ENCODE results near the gene SND1. TPM values are rescaled to one million over a fixed set of nuclear protein-coding genes. Genes with fewer than 3 reads are reported as not detected.
A peak's percentile ranks its signal among the peaks of the same experiment; 100 is the strongest.

Gene SND1
- total RNA-seq, 2 donors from 2014 or later: 146 to 155 TPM

GRCh38 chr7:128005759-128006159 lies 353.8 kb downstream of the SND1 start:
- no peak for ATAC-seq

GRCh38 chr7:128006550-128007302 lies 354.7 kb downstream of the SND1 start:
- no peak overlapping the region for H3K27ac ChIP-seq
- no peak overlapping the region for H3K4me3 ChIP-seq
- TF ChIP-seq CTCF (IDR thresholded peaks at IDR 0.05): no peak
- no peak for TF ChIP-seq POLR2A (IDR thresholded peaks at IDR 0.05)
- H3K4me1 ChIP-seq: peaks cover 81% of the 10 kb centered on the region
- no peaks in the 10 kb centered on the region for H3K9me3 ChIP-seq
- peak in 2 of 4 donors; percentile 29 to 34 for DNase-seq
- H3K36me3 ChIP-seq (replicated peaks in 1 of 2; ENCODE audit: insufficient read depth in 1 of 2, low read depth in 2 of 2): no peaks in the 10 kb centered on the region
- 67 to 72% methylated on average over 6 to 8 of the region's 8 CpGs for WGBS, 2 donors
- no peak for ATAC-seq
- intact Hi-C loops (cut with DNase I): no loop called here
- H3K27me3 ChIP-seq: no peaks in the 10 kb centered on the region

More at GRCh38 chr7:128005759-128006159, 353.8 kb downstream of the SND1 start:
- Histone ChIP-seq H3K4me1 (peaks cover 74% of the 10 kb centered on the region), H3K27me3 (no peaks in the 10 kb centered on the region), H3K36me3 (replicated peaks in 1 of 2; ENCODE audit: insufficient read depth in 1 of 2, low read depth in 2 of 2) (no peaks in the 10 kb centered on the region), H3K4me3 (no peak overlapping the region), H3K9me3 (no peaks in the 10 kb centered on the region), H3K27ac (no peak overlapping the region)
- 40 to 47% methylated on average over 3 of the region's 3 CpGs for whole genome bisulfite sequencing, 2 donors
- intact Hi-C loops (cut with DNase I): no loop called here
- TF ChIP-seq POLR2A (IDR thresholded peaks at IDR 0.05): no peak
- DNase-seq: no peak

- intact Hi-C loops (cut with DNase I): no loop called here
- no peak overlapping the region for H3K4me3 ChIP-seq
- DNase-seq (no peak), ATAC-seq (no peak)
- H3K27me3 ChIP-seq: no peaks in the 10 kb centered on the region
- H3K27ac ChIP-seq: no peak overlapping the region
- 32 to 43% methylated on average over 3 of the region's 3 CpGs for WGBS, 2 donors
- peaks cover 0 to 1% of the 10 kb centered on the region in 2 donors for H3K36me3 ChIP-seq (replicated peaks in 1 of 2; ENCODE audit: insufficient read depth in 1 of 2, low read depth in 2 of 2)
- peaks cover 80% of the 10 kb centered on the region for H3K4me1 ChIP-seq
- no peak for TF ChIP-seq POLR2A (IDR thresholded peaks at IDR 0.05)
- no peak for TF ChIP-seq CTCF (IDR thresholded peaks at IDR 0.05)
- H3K9me3 ChIP-seq: no peaks in the 10 kb centered on the region
Measured at GRCh38 chr7:128007303-128007680, 355.3 kb downstream of the SND1 start.

GRCh38 chr7:128008141-128008540 lies 356.1 kb downstream of the SND1 start:
- no peak for ATAC-seq
- Histone ChIP-seq H3K4me3 (no peak overlapping the region), H3K27me3 (no peaks in the 10 kb centered on the region), H3K4me1 (peaks cover 74% of the 10 kb centered on the region), H3K9me3 (no peaks in the 10 kb centered on the region), H3K27ac (no peak overlapping the region), H3K36me3 (replicated peaks in 1 of 2; ENCODE audit: insufficient read depth in 1 of 2, low read depth in 2 of 2) (peaks cover 0 to 3% of the 10 kb centered on the region in 2 donors)
- DNase-seq: no peak
- intact Hi-C loops (cut with DNase I): no loop called here
- 56 to 59% methylated on average over 5 of the region's 5 CpGs for WGBS, 2 donors
- no peak for TF ChIP-seq POLR2A (IDR thresholded peaks at IDR 0.05)
- TF ChIP-seq CTCF (IDR thresholded peaks at IDR 0.05): no peak

- TF ChIP-seq POLR2A (IDR thresholded peaks at IDR 0.05): no peak
- TF ChIP-seq CTCF (IDR thresholded peaks at IDR 0.05): no peak
- WGBS, 2 donors: 94 to 95% methylated on average over 2 of the region's 2 CpGs
- H3K4me1 ChIP-seq: peaks cover 74% of the 10 kb centered on the region
Measured at GRCh38 chr7:128008744-128009143, 356.8 kb downstream of the SND1 start.

More at GRCh38 chr7:128008744-128009143, 356.8 kb downstream of the SND1 start:
- H3K27me3 ChIP-seq: no peaks in the 10 kb centered on the region
- no peak for DNase-seq
- H3K36me3 ChIP-seq (replicated peaks in 1 of 2; ENCODE audit: insufficient read depth in 1 of 2, low read depth in 2 of 2): peaks cover 0 to 3% of the 10 kb centered on the region in 2 donors
- H3K9me3 ChIP-seq: no peaks in the 10 kb centered on the region
- H3K4me3 ChIP-seq: no peak overlapping the region
- ATAC-seq: no peak
- H3K27ac ChIP-seq: no peak overlapping the region
- intact Hi-C loops (cut with DNase I): no loop called here

Data from body of pancreas (tissue), 4 donors.